K562 (cell line): Measurements from ENCODE around the gene SPATA13. TPM values are rescaled to one million over a fixed set of nuclear protein-coding genes. Genes with fewer than 3 reads are reported as not detected.

Experiments
- ATAC-seq: fragments of 200-7000 bp; cut with Tn5 transposase; 3 replicates; pipeline ENCODE4 v1.9.1; 2020; ENCODE audit warnings: moderate library complexity
- BruUV-seq: library from RNA; stranded (reverse); fragments of 400-500 nt; replicated peaks from 2 replicates; lab custom pipeline; 2021; lab: Mats Ljungman, UMichigan
- CTCF ChIA-PET: fragments of 300-600 bp; formaldehyde crosslinking; extraction: SDS; loops from one replicate; lab custom pipeline; 2021; ENCODE audit warnings: low intra/inter-chr PET ratio; lab: Yijun Ruan, JAX
- POLR2A ChIA-PET: fragments of 300-600, 350-650 bp; sonication (Branson Sonifier 250); formaldehyde crosslinking; extraction: SDS; loops from one replicate; lab custom pipeline; 2021; ENCODE audit warnings: antibody characterized with exemption, inconsistent platforms; lab: Yijun Ruan, JAX
- DNase-seq, 4 experiments: peaks; one replicate each; pipeline versions ENCODE4 v3.0.0 to v3.0.0-alpha.2; 2011 to 2018; ENCODE audit warnings: low spot score in 3 of 4, mixed read lengths in 3 of 4; ENCODE audit errors: extremely low read depth in 1 of 4
- FAIRE-seq: peaks from 2 replicates; lab custom pipeline; 2011; peaks lifted over from hg19 to GRCh38; lab: Jason Lieb, UNC
- H2AFZ ChIP-seq: 2 replicates; pipeline ENCODE4 v1.6.0; 2011; ENCODE audit warnings: low read depth, low read length, control low read depth, inconsistent platforms
- H3K27ac ChIP-seq: fragments of 200-600 bp; 3 replicates; pipeline ENCODE4 v1.8.0; 2011; ENCODE audit warnings: low read depth, mild to moderate bottlenecking, control low read depth, inconsistent platforms, low read length, moderate library complexity, mixed read lengths; ENCODE audit errors: extremely low read depth
- H3K27me3 ChIP-seq, 2 experiments: fragments of 300-600 bp in 1 of 2; 2 replicates in 1 of 2; 3 replicates in 1 of 2; pipeline versions ENCODE4 v1.6.0 to v1.8.0; 2011; ENCODE audit warnings: inconsistent platforms in 2 of 2, low read length in 2 of 2, mild to moderate bottlenecking in 1 of 2, mixed read lengths in 1 of 2, moderate library complexity in 1 of 2; ENCODE audit not compliant: control insufficient read depth in 2 of 2, insufficient read depth in 2 of 2
- H3K36me3 ChIP-seq: fragments of 300-600 bp; 3 replicates; pipeline ENCODE4 v1.8.0; 2011; ENCODE audit warnings: mild to moderate bottlenecking, low read length, inconsistent platforms; ENCODE audit not compliant: control insufficient read depth, insufficient read depth
- H3K4me1 ChIP-seq, 2 experiments: fragments of 200-600 bp in 1 of 2; replicated peaks in 1 of 2; 2 replicates in 1 of 2; 3 replicates in 1 of 2; pipeline versions ENCODE4 v1.5.1 to v1.8.0; 2011; ENCODE audit warnings: inconsistent platforms in 2 of 2, low read length in 2 of 2, mild to moderate bottlenecking in 1 of 2, mixed read lengths in 1 of 2, moderate library complexity in 1 of 2; ENCODE audit not compliant: control insufficient read depth in 2 of 2, insufficient read depth in 2 of 2
- H3K4me2 ChIP-seq: 2 replicates; pipeline ENCODE4 v1.6.1; 2011; ENCODE audit warnings: low read length, control low read depth, inconsistent platforms, mixed read lengths; ENCODE audit not compliant: insufficient read depth
- H3K4me3 ChIP-seq: fragments of 200-600 bp; sonication (generic), shearing (Covaris generic); 2 replicates; pipeline ENCODE4 v1.5.1; 2016; ENCODE audit warnings: control low read depth, inconsistent platforms
- H3K79me2 ChIP-seq: fragments of 200-600 bp; 3 replicates; pipeline ENCODE4 v1.8.0; 2011; ENCODE audit warnings: low read length, inconsistent platforms; ENCODE audit not compliant: control insufficient read depth, insufficient read depth
- H3K9ac ChIP-seq, 2 experiments: 2 replicates each; pipeline versions ENCODE4 v1.6.0 to v1.6.1; 2011; ENCODE audit warnings: low read depth in 2 of 2, low read length in 2 of 2, control low read depth in 1 of 2, inconsistent platforms in 1 of 2, mild to moderate bottlenecking in 1 of 2, mixed read lengths in 1 of 2; ENCODE audit not compliant: insufficient read depth in 1 of 2
- H3K9me1 ChIP-seq: one replicate; pipeline ENCODE4 v1.6.0; 2011; ENCODE audit warnings: inconsistent platforms, mild to moderate bottlenecking, low read length, moderate library complexity; ENCODE audit not compliant: control insufficient read depth, insufficient read depth
- H3K9me3 ChIP-seq: replicated peaks from 2 replicates; pipeline ENCODE4 v1.5.1; 2011; ENCODE audit warnings: low read depth, low read length, inconsistent platforms; ENCODE audit not compliant: control insufficient read depth, insufficient read depth
- H4K20me1 ChIP-seq: replicated peaks from 2 replicates; pipeline ENCODE4 v1.6.1; 2011; ENCODE audit warnings: low read length, inconsistent platforms, mixed read lengths; ENCODE audit not compliant: control insufficient read depth, insufficient read depth
- NR3C1 ChIP-seq: sonication (generic); formaldehyde crosslinking; IDR thresholded peaks from 2 replicates; pipeline ENCODE4 v1.8.1; 2022; ENCODE audit warnings: missing genetic modification reagents
- RHOXF2B ChIP-seq: fragments of 250-450 bp; sonication (Bioruptor Pico); conservative IDR thresholded peaks from 2 replicates; pipeline ENCODE4 v1.5.1; 2021
- ZC3H11A ChIP-seq: IDR thresholded peaks from 2 replicates; pipeline ENCODE4 v1.6.1; 2012; ENCODE audit warnings: low read depth, low read length, improper control_type of control experiment
- ZKSCAN3 ChIP-seq: fragments of 250-450 bp; sonication (Bioruptor Pico); IDR thresholded peaks from 2 replicates; pipeline ENCODE4 v1.4.0; 2020
- WGBS: fragments of 100-300 bp; shearing (Covaris generic); methylation state at CpG from one replicate; pipeline ENCODE4 v1.1.6; 2016; ENCODE audit warnings: low coverage, mixed read lengths; ENCODE audit not compliant: insufficient coverage; ENCODE audit errors: missing lambda C conversion rate; 5-methylcytosine and 5-hydroxymethylcytosine counted together
- in situ Hi-C: fragments of 300-500 bp; cut with MboI; formaldehyde crosslinking; loops from 4 replicates; pipeline ENCODE4 v1.15.0; 2018; ENCODE audit warnings: inconsistent platforms, mixed read lengths
- intact Hi-C: fragments of 100-400 bp; cut with micrococcal nuclease; formaldehyde crosslinking; loops from 2 replicates; pipeline ENCODE4 v1.14.2; 2022
- polyA plus RNA-seq, 8 experiments: library from polyadenylated mRNA; depleted of rRNA in 4 of 8; stranded (reverse) in 5 of 8; unstranded in 3 of 8; fragments of >200 nt; fragmentation: Nextera tagmentation in 2 of 8; fragmentation: Illumina TruSeq in 1 of 8; extraction: Ambion mirVana in 2 of 8; extraction: Trizol in 1 of 8; gene quantifications; 2 replicates each; pipeline versions ENCODE4 v1.2.1 to v1.2.3, GENCODE V29; 2011 to 2014; ENCODE audit warnings: inconsistent platforms in 1 of 8, missing spikeins in 1 of 8
- total RNA-seq, 7 experiments: library from RNA; depleted of rRNA in 6 of 7; stranded (reverse); fragments of >200 nt in 6 of 7; fragmentation: Illumina TruSeq in 2 of 7; extraction: Trizol in 2 of 7; gene quantifications; 2 replicates each; pipeline versions ENCODE4 v1.2.1 to v1.2.3, GENCODE V29; 2011 to 2021; ENCODE audit warnings: low replicate concordance in 1 of 7
- TF ChIP-seq, protein P1 (sequence below): fragments of 250-450 bp; sonication (Bioruptor Pico); IDR thresholded peaks from 2 replicates; pipeline ENCODE4 v1.9.0; 2021; ENCODE audit warnings: mild to moderate bottlenecking
- TF ChIP-seq, protein P2 (sequence below): sonication (generic); formaldehyde crosslinking; IDR thresholded peaks from 2 replicates; pipeline ENCODE4 v1.8.0; 2022; ENCODE audit warnings: missing genetic modification reagents, mild to moderate bottlenecking, borderline replicate concordance
- TF ChIP-seq, protein P3 (sequence below): IDR thresholded peaks from 2 replicates; pipeline ENCODE4 v1.6.1; 2012; ENCODE audit warnings: low read depth, low read length, improper control_type of control experiment, borderline replicate concordance
- TF ChIP-seq, protein P4 (sequence below): fragments of 200-800 bp; sonication (Bioruptor generic); IDR thresholded peaks from 2 replicates; pipeline ENCODE4 v1.6.1; 2017; ENCODE audit warnings: missing genetic modification characterization, missing compliant biosample characterization
- TF ChIP-seq, protein P5 (sequence below): fragments of 450-650 bp; IDR thresholded peaks from 2 replicates; pipeline ENCODE4 v1.6.1; 2016; ENCODE audit warnings: borderline replicate concordance
- TF ChIP-seq, protein P6 (sequence below): fragments of 450-650 bp; IDR thresholded peaks from 2 replicates; pipeline ENCODE4 v1.6.1; 2016; ENCODE audit warnings: low read depth, mild to moderate bottlenecking, moderate library complexity

The SPATA13 gene
- total and polyA plus RNA-seq, 9 of the 15 experiments (the other 6 are each of a cell fraction or from before 2014, with no cell fraction given): 0.08 to 0.99 (median 0.21) TPM; not detected in 2

DNA sequence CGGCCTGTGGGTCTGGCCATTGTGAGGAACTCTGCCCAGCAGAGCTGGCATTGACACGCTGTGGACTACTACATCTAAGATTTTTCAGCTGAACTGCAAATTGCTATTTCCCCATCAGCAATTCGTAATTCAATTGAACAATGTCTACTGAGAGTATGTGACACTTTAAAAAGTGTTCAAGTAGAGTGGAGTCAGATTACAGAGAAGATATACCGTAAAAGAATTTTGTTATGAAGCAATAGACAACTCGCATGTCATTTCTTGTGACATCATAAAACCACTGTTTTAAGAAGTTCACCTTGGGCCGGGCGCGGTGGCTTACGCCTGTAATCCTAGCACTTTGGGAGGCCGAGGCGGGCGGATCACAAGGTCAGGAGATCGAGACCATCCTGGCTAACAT is 116.3 kb downstream of the SPATA13 start:
- no peak overlapping the region for H3K4me2 ChIP-seq
- TF ChIP-seq, protein P1, sequence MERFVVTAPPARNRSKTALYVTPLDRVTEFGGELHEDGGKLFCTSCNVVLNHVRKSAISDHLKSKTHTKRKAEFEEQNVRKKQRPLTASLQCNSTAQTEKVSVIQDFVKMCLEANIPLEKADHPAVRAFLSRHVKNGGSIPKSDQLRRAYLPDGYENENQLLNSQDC (CRISPR knock-in tag): no peak
- TF ChIP-seq, protein P2, sequence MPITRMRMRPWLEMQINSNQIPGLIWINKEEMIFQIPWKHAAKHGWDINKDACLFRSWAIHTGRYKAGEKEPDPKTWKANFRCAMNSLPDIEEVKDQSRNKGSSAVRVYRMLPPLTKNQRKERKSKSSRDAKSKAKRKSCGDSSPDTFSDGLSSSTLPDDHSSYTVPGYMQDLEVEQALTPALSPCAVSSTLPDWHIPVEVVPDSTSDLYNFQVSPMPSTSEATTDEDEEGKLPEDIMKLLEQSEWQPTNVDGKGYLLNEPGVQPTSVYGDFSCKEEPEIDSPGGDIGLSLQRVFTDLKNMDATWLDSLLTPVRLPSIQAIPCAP (CRISPR knock-in tag): no peak
- no peak for TF ChIP-seq RHOXF2B
- TF ChIP-seq, protein P3, sequence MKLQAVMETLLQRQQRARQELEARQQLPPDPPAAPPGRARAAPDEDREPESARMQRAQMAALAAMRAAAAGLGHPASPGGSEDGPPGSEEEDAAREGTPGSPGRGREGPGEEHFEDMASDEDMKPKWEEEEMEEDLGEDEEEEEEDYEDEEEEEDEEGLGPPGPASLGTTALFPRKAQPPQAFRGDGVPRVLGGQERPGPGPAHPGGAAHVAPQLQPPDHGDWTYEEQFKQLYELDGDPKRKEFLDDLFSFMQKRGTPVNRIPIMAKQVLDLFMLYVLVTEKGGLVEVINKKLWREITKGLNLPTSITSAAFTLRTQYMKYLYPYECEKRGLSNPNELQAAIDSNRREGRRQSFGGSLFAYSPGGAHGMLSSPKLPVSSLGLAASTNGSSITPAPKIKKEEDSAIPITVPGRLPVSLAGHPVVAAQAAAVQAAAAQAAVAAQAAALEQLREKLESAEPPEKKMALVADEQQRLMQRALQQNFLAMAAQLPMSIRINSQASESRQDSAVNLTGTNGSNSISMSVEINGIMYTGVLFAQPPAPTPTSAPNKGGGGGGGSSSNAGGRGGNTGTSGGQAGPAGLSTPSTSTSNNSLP: no peak
- TF ChIP-seq ZC3H11A: no peak
- TF ChIP-seq, protein P4, sequence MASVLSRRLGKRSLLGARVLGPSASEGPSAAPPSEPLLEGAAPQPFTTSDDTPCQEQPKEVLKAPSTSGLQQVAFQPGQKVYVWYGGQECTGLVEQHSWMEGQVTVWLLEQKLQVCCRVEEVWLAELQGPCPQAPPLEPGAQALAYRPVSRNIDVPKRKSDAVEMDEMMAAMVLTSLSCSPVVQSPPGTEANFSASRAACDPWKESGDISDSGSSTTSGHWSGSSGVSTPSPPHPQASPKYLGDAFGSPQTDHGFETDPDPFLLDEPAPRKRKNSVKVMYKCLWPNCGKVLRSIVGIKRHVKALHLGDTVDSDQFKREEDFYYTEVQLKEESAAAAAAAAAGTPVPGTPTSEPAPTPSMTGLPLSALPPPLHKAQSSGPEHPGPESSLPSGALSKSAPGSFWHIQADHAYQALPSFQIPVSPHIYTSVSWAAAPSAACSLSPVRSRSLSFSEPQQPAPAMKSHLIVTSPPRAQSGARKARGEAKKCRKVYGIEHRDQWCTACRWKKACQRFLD (CRISPR knock-in tag): no peak
- TF ChIP-seq, protein P5, sequence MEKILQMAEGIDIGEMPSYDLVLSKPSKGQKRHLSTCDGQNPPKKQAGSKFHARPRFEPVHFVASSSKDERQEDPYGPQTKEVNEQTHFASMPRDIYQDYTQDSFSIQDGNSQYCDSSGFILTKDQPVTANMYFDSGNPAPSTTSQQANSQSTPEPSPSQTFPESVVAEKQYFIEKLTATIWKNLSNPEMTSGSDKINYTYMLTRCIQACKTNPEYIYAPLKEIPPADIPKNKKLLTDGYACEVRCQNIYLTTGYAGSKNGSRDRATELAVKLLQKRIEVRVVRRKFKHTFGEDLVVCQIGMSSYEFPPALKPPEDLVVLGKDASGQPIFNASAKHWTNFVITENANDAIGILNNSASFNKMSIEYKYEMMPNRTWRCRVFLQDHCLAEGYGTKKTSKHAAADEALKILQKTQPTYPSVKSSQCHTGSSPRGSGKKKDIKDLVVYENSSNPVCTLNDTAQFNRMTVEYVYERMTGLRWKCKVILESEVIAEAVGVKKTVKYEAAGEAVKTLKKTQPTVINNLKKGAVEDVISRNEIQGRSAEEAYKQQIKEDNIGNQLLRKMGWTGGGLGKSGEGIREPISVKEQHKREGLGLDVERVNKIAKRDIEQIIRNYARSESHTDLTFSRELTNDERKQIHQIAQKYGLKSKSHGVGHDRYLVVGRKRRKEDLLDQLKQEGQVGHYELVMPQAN: no peak
- TF ChIP-seq, protein P6, sequence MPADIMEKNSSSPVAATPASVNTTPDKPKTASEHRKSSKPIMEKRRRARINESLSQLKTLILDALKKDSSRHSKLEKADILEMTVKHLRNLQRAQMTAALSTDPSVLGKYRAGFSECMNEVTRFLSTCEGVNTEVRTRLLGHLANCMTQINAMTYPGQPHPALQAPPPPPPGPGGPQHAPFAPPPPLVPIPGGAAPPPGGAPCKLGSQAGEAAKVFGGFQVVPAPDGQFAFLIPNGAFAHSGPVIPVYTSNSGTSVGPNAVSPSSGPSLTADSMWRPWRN: no peak
- TF ChIP-seq ZKSCAN3: no peak
- no peak for TF ChIP-seq NR3C1

More for the DNA sequence above, 116.3 kb downstream of the SPATA13 start:
- ChIA-PET POLR2A (no interaction called here), CTCF (no interaction called here)
- Histone ChIP-seq H3K36me3 (no peaks in the 10 kb centered on the region), H3K27ac (no peak overlapping the region), H3K4me3 (no peak overlapping the region), H4K20me1 (no peaks in the 10 kb centered on the region), H3K9ac (no peak overlapping the region), H3K79me2 (no peaks in the 10 kb centered on the region), H3K9me3 (no peaks in the 10 kb centered on the region), H3K27me3 (peaks cover 0 to 7% of the 10 kb centered on the region in 2 experiments; a peak in 2 of 5 replicates), H3K4me1 (no peaks in the 10 kb centered on the region), H2AFZ (no peak overlapping the region), H3K9me1 (no peaks in the 10 kb centered on the region)
- intact Hi-C loops: no loop called here
- ATAC-seq (no peak), DNase-seq (no peak), FAIRE-seq (no peak)
- 3% methylated on average over 6 of the region's 13 CpGs for WGBS
- in situ Hi-C loops: no loop called here
- BruUV-seq: no TSS peak
